Fibroblast of lung (primary cell): Measurements from ENCODE around the gene PYM1.

Source experiments
- EZH2 ChIP-seq: IDR thresholded peaks from 2 replicates; pipeline ENCODE4 v1.5.1; 2012; ENCODE audit warnings: low read length, control low read depth, mild to moderate bottlenecking; ENCODE audit errors: missing control alignments
- TF ChIP-seq, protein P1 (sequence below), 2 donors: IDR thresholded peaks in 1 of 2; conservative IDR thresholded peaks in 1 of 2; 1 replicate in 1 of 2; 2 replicates in 1 of 2; pipeline ENCODE4 v1.5.1; 2011 to 2012; ENCODE audit warnings: low read length in 2 of 2, control low read depth in 1 of 2, inconsistent platforms in 1 of 2, low read depth in 1 of 2, mild to moderate bottlenecking in 1 of 2

GRCh38 chr12:55955800-55956508 is 28.3 kb upstream of the PYM1 start:
- TF ChIP-seq, protein P1, sequence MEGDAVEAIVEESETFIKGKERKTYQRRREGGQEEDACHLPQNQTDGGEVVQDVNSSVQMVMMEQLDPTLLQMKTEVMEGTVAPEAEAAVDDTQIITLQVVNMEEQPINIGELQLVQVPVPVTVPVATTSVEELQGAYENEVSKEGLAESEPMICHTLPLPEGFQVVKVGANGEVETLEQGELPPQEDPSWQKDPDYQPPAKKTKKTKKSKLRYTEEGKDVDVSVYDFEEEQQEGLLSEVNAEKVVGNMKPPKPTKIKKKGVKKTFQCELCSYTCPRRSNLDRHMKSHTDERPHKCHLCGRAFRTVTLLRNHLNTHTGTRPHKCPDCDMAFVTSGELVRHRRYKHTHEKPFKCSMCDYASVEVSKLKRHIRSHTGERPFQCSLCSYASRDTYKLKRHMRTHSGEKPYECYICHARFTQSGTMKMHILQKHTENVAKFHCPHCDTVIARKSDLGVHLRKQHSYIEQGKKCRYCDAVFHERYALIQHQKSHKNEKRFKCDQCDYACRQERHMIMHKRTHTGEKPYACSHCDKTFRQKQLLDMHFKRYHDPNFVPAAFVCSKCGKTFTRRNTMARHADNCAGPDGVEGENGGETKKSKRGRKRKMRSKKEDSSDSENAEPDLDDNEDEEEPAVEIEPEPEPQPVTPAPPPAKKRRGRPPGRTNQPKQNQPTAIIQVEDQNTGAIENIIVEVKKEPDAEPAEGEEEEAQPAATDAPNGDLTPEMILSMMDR (conservative IDR thresholded peaks at IDR 0.05 in 1 of 2, IDR thresholded peaks at IDR 0.05 in 1 of 2; ENCODE audit: low read depth in 1 of 2, low read length in 2 of 2) = peak; percentile 16 to 25
- no peak for TF ChIP-seq EZH2
